Vagina (tissue), 2 donors: Measurements from ENCODE around the gene CHAC2.

ENCODE experiments used
- CTCF ChIP-seq, 3 experiments: fragments of 450-650 bp in 2 of 3; fragments of 200-600 bp in 1 of 3; sonication (generic) in 1 of 3; IDR thresholded peaks; one replicate each; pipeline ENCODE4 v1.5.1; 2017 to 2019; ENCODE audit warnings: antibody characterized with exemption in 3 of 3, mild to moderate bottlenecking in 2 of 3, moderate library complexity in 2 of 3
- POLR2A ChIP-seq, 2 donors: fragments of 450-650 bp; IDR thresholded peaks; one replicate each; pipeline ENCODE4 v1.6.1; 2017; ENCODE audit warnings: antibody characterized with exemption in 2 of 2, mild to moderate bottlenecking in 2 of 2, moderate library complexity in 2 of 2

GRCh38 chr2:53765767-53766166 is 1.8 kb upstream of the CHAC2 start:
- TF ChIP-seq CTCF (IDR thresholded peaks at IDR 0.05) (no peak), POLR2A (IDR thresholded peaks at IDR 0.05) (no peak)
